GM23248 (cell line): ENCODE measurements around the gene FOXA1. TPM values are rescaled to one million over a fixed set of nuclear protein-coding genes. Genes with fewer than 3 reads are reported as not detected.

ENCODE experiments used
- DNase-seq: peaks from one replicate; pipeline ENCODE4 v3.0.0-alpha.2; 2015
- H2AFZ ChIP-seq: fragments of 200-600 bp; sonication (generic); 2 replicates; pipeline ENCODE4 v1.6.1; 2016; ENCODE audit warnings: antibody characterized with exemption
- H3F3A ChIP-seq: fragments of 200-600 bp; sonication (generic); 2 replicates; pipeline ENCODE4 v1.6.1; 2016; ENCODE audit warnings: mild to moderate bottlenecking, antibody characterized with exemption, mixed run types; ENCODE audit not compliant: insufficient read depth
- H3K27ac ChIP-seq: fragments of 200-600 bp; sonication (generic); 2 replicates; pipeline ENCODE4 v1.5.1; 2016; ENCODE audit warnings: mild to moderate bottlenecking
- H3K27me3 ChIP-seq: fragments of 200-600 bp; sonication (generic); replicated peaks from 2 replicates; pipeline ENCODE4 v1.6.1; 2016; ENCODE audit warnings: mild to moderate bottlenecking; ENCODE audit not compliant: insufficient read depth
- H3K36me3 ChIP-seq: fragments of 200-600 bp; sonication (generic); 2 replicates; pipeline ENCODE4 v1.6.1; 2016; ENCODE audit warnings: low read depth, mild to moderate bottlenecking
- H3K4me1 ChIP-seq: fragments of 200-600 bp; sonication (generic); 2 replicates; pipeline ENCODE4 v1.6.1; 2016; ENCODE audit warnings: mild to moderate bottlenecking; ENCODE audit not compliant: insufficient read depth
- H3K4me2 ChIP-seq: fragments of 200-600 bp; sonication (generic); one replicate; pipeline ENCODE4 v1.6.1; 2016; ENCODE audit warnings: mild to moderate bottlenecking; ENCODE audit not compliant: unreplicated experiment
- H3K4me3 ChIP-seq: fragments of 200-600 bp; sonication (generic); 2 replicates; pipeline ENCODE4 v1.5.1; 2016; ENCODE audit warnings: mild to moderate bottlenecking
- H3K79me2 ChIP-seq: fragments of 200-600 bp; sonication (generic); 2 replicates; pipeline ENCODE4 v1.6.1; 2016; ENCODE audit warnings: mild to moderate bottlenecking; ENCODE audit not compliant: insufficient read depth
- H3K9ac ChIP-seq: fragments of 200-600 bp; sonication (generic); 2 replicates; pipeline ENCODE4 v1.6.1; 2016; ENCODE audit warnings: mild to moderate bottlenecking
- H3K9me2 ChIP-seq: fragments of 200-600 bp; sonication (generic); 2 replicates; pipeline ENCODE4 v1.6.1; 2016; ENCODE audit warnings: mixed run types, mild to moderate bottlenecking, moderate library complexity; ENCODE audit not compliant: insufficient read depth
- H3K9me3 ChIP-seq: fragments of 200-600 bp; sonication (generic); one replicate; pipeline ENCODE4 v1.6.1; 2017; ENCODE audit warnings: low read depth
- H4K20me1 ChIP-seq: fragments of 200-600 bp; sonication (generic); 2 replicates; pipeline ENCODE4 v1.6.0; 2016; ENCODE audit not compliant: insufficient read depth
- EZH2 ChIP-seq: fragments of 200-600 bp; sonication (generic); IDR thresholded peaks from 2 replicates; pipeline ENCODE4 v1.6.1; 2018; ENCODE audit warnings: antibody characterized with exemption, mild to moderate bottlenecking; ENCODE audit not compliant: insufficient read depth, poor library complexity, severe bottlenecking
- EZH2phosphoT487 ChIP-seq: fragments of 200-600 bp; sonication (generic); IDR thresholded peaks from 2 replicates; pipeline ENCODE4 v1.6.1; 2018; ENCODE audit warnings: antibody characterized with exemption, moderate library complexity, mild to moderate bottlenecking, low read depth; ENCODE audit not compliant: insufficient read depth
- WGBS, 2 experiments: methylation state at CpG; one replicate each; pipeline ENCODE4 v1.1.6; 2015 to 2017; ENCODE audit warnings: low lambda C conversion rate in 2 of 2, low coverage in 1 of 2; ENCODE audit errors: missing lambda C conversion rate in 2 of 2; 5-methylcytosine and 5-hydroxymethylcytosine counted together
- in situ Hi-C: fragments of 300-500 bp; cut with MboI; formaldehyde crosslinking; loops from 2 replicates; pipeline ENCODE4 v1.15.0; 2020
- polyA plus RNA-seq: library from polyadenylated mRNA; unstranded; fragments of >200 nt; fragmentation: Nextera tagmentation; extraction: Ambion mirVana; gene quantifications from 2 replicates; pipeline ENCODE4 v1.2.1, GENCODE V29; 2016
- total RNA-seq: library from RNA; depleted of rRNA; stranded (reverse); fragments of >200 nt; shearing (Covaris generic); gene quantifications from 2 replicates; pipeline ENCODE4 v1.2.3, GENCODE V29; 2014

The FOXA1 gene
- total and polyA plus RNA-seq, 2 experiments from 2014 or later: 0.10 TPM; not detected in 1

- Histone ChIP-seq H3K9me2 (no peaks in the 10 kb centered on the region), H3K79me2 (no peaks in the 10 kb centered on the region), H3K9me3 (peaks cover 8% of the 10 kb centered on the region), H3K9ac (no peak overlapping the region), H3F3A (0 out of 2 replicates have a peak, but pooled peaks cover under 1% of the 10 kb centered on the region), H3K4me1 (no peaks in the 10 kb centered on the region), H3K27ac (no peak overlapping the region), H2AFZ (no peak overlapping the region), H3K4me2 (no peak overlapping the region), H3K27me3 (peaks cover 5% of the 10 kb centered on the region; the same call in 1 of the 2 replicates), H4K20me1 (no peaks in the 10 kb centered on the region), H3K36me3 (no peaks in the 10 kb centered on the region), H3K4me3 (no peak overlapping the region)
- TF ChIP-seq EZH2phosphoT487: no peak
- no peak for TF ChIP-seq EZH2
- WGBS, 2 experiments: 50 to 62% methylated on average over 1 of the region's 1 CpG
- in situ Hi-C loops: no loop called here
- no peak for DNase-seq
Observed at GRCh38 chr14:37617864-37618365, 22.9 kb upstream of the FOXA1 start.

GRCh38 chr14:37616853-37617252 lies 21.8 kb upstream of the FOXA1 start:
- no peak for TF ChIP-seq EZH2phosphoT487
- no peak for TF ChIP-seq EZH2
- no peaks in the 10 kb centered on the region for H3K79me2 ChIP-seq

GRCh38 chr14:37615582-37616289 lies 20.7 kb upstream of the FOXA1 start:
- no peaks in the 10 kb centered on the region for H3K9me2 ChIP-seq
- H3K9ac ChIP-seq: no peak overlapping the region
- in situ Hi-C loops: no loop called here
- no peak for TF ChIP-seq EZH2phosphoT487
- no peak for TF ChIP-seq EZH2
- no peak overlapping the region for H3K27ac ChIP-seq
- H3K9me3 ChIP-seq: peaks cover 8% of the 10 kb centered on the region
- no peak overlapping the region for H2AFZ ChIP-seq
- H3K36me3 ChIP-seq: no peaks in the 10 kb centered on the region
- no peak for DNase-seq
- H3K27me3 ChIP-seq: peaks cover 22% of the 10 kb centered on the region
- H3K79me2 ChIP-seq: no peaks in the 10 kb centered on the region
- H3K4me3 ChIP-seq: no peak overlapping the region
- no peak overlapping the region for H3K4me2 ChIP-seq
- WGBS, 2 experiments: 70 to 76% methylated on average over 3 of the region's 3 CpGs
- H3F3A ChIP-seq: no peaks in the 10 kb centered on the region
- no peaks in the 10 kb centered on the region for H3K4me1 ChIP-seq
- H4K20me1 ChIP-seq: no peaks in the 10 kb centered on the region

More at GRCh38 chr14:37616853-37617252, 21.8 kb upstream of the FOXA1 start:
- no peak for DNase-seq
- Histone ChIP-seq H3K4me2 (no peak overlapping the region), H3K9ac (no peak overlapping the region), H3K4me1 (no peaks in the 10 kb centered on the region), H4K20me1 (no peaks in the 10 kb centered on the region), H3F3A (no peaks in the 10 kb centered on the region), H3K27me3 (peaks cover 15% of the 10 kb centered on the region; the same call in 1 of the 2 replicates), H3K9me3 (peaks cover 8% of the 10 kb centered on the region), H3K27ac (no peak overlapping the region), H3K9me2 (no peaks in the 10 kb centered on the region), H3K36me3 (no peaks in the 10 kb centered on the region), H3K4me3 (no peak overlapping the region), H2AFZ (no peak overlapping the region)
- in situ Hi-C loops: no loop called here
- 49 to 51% methylated on average over 4 of the region's 4 CpGs for WGBS, 2 experiments

GRCh38 chr14:37610945-37611523 lies 16.0 kb upstream of the FOXA1 start:
- TF ChIP-seq EZH2 (no peak), EZH2phosphoT487 (no peak)

More at GRCh38 chr14:37610945-37611523, 16.0 kb upstream of the FOXA1 start:
- H3K27me3 ChIP-seq: peaks cover 57% of the 10 kb centered on the region
- peaks cover 8% of the 10 kb centered on the region for H3K9me3 ChIP-seq
- no peaks in the 10 kb centered on the region for H3K4me1 ChIP-seq
- no peak overlapping the region for H3K4me2 ChIP-seq
- no peaks in the 10 kb centered on the region for H3F3A ChIP-seq
- H2AFZ ChIP-seq: no peak overlapping the region
- WGBS, 2 experiments: 7 to 8% methylated on average over 34 to 47 of the region's 52 CpGs
- no peak overlapping the region for H3K9ac ChIP-seq
- H3K79me2 ChIP-seq: no peaks in the 10 kb centered on the region
- in situ Hi-C loops: no loop called here
- H3K4me3 ChIP-seq: no peak overlapping the region
- no peak overlapping the region for H3K27ac ChIP-seq
- no peaks in the 10 kb centered on the region for H4K20me1 ChIP-seq
- no peaks in the 10 kb centered on the region for H3K9me2 ChIP-seq
- H3K36me3 ChIP-seq: no peaks in the 10 kb centered on the region
- DNase-seq: no peak
